Small intestine (tissue), 7 donors: ENCODE results near the gene POLDIP2. TPM values are rescaled to one million over a fixed set of nuclear protein-coding genes. Genes with fewer than 3 reads are reported as not detected.
"Not testable (repeated sequence)": the region's sequence is repeated elsewhere in the genome, so short reads cannot be mapped to it uniquely, and the experiment has no call there.

Experiments
- DNase-seq, 2 donors: peaks; one replicate each; pipeline versions ENCODE4 v3.0.0 to v3.0.0-alpha.2; 2013
- FAIRE-seq: peaks from 2 replicates; lab custom pipeline; 2012; peaks lifted over from hg19 to GRCh38; lab: Jason Lieb, UNC
- H3K27ac ChIP-seq, 3 donors: one replicate each; pipeline ENCODE4 v1.5.1; 2013; ENCODE audit warnings: low read length in 2 of 3, mild to moderate bottlenecking in 2 of 3, control low read depth in 1 of 3, inconsistent platforms in 1 of 3, low read depth in 1 of 3, moderate library complexity in 1 of 3
- H3K27me3 ChIP-seq, 3 donors: one replicate each; pipeline ENCODE4 v1.6.1; 2013; ENCODE audit warnings: low read length in 3 of 3, inconsistent platforms in 1 of 3; ENCODE audit not compliant: control insufficient read depth in 3 of 3, insufficient read depth in 3 of 3
- H3K36me3 ChIP-seq, 3 donors: one replicate each; pipeline ENCODE4 v1.6.1; 2013; ENCODE audit warnings: low read length in 3 of 3, inconsistent platforms in 1 of 3, low read depth in 1 of 3, mild to moderate bottlenecking in 1 of 3, moderate library complexity in 1 of 3; ENCODE audit not compliant: control insufficient read depth in 3 of 3, insufficient read depth in 2 of 3
- H3K4me1 ChIP-seq, 3 donors: one replicate each; pipeline ENCODE4 v1.6.1; 2013; ENCODE audit warnings: low read length in 2 of 3, inconsistent platforms in 1 of 3, low read depth in 1 of 3, mild to moderate bottlenecking in 1 of 3, moderate library complexity in 1 of 3; ENCODE audit not compliant: control insufficient read depth in 3 of 3, insufficient read depth in 2 of 3
- H3K4me3 ChIP-seq, 3 donors: one replicate each; pipeline ENCODE4 v1.5.1; 2013; ENCODE audit warnings: low read length in 3 of 3, control low read depth in 1 of 3, inconsistent platforms in 1 of 3, low read depth in 1 of 3, mild to moderate bottlenecking in 1 of 3, moderate library complexity in 1 of 3
- H3K9me3 ChIP-seq, 2 donors: one replicate each; pipeline ENCODE4 v1.6.1; 2013; ENCODE audit warnings: low read depth in 1 of 2, low read length in 1 of 2; ENCODE audit not compliant: control insufficient read depth in 2 of 2, insufficient read depth in 1 of 2
- WGBS, 3 donors: extraction: QIAGEN DNeasy Blood & Tissue Kit; methylation state at CpG; one replicate each; pipeline ENCODE4 v1.1.7; 2013; 5-methylcytosine and 5-hydroxymethylcytosine counted together
- polyA plus RNA-seq, 4 donors: library from polyadenylated mRNA; stranded (reverse) in 3 of 4; unstranded in 1 of 4; fragments of 200-250 nt in 3 of 4; fragments of 120-200 nt in 1 of 4; gene quantifications; one replicate each; pipeline versions ENCODE4 v1.2.1 to v1.2.3, GENCODE V29; 2013
- donor health status: healthy with polysubstance abuse.
- donor health status: control.
- donor health status: control.
- donor health status: Bipolar disorder and iron deficiency.
- donor health status: healthy.

The POLDIP2 gene
- polyA plus RNA-seq, 4 donors = 61.5 to 73.2 (median 68.7) TPM

- H3K9me3 ChIP-seq = no peaks in the 10 kb centered on the region
- no peak overlapping the region for H3K4me3 ChIP-seq
- H3K27ac ChIP-seq = no peak overlapping the region
- no peak for DNase-seq
- H3K4me1 ChIP-seq = peaks cover 0 to 2% (median 0%) of the 10 kb centered on the region in 3 donors
- FAIRE-seq = no peak
- H3K36me3 ChIP-seq = peaks cover 9 to 87% (median 22%) of the 10 kb centered on the region in 3 donors
- H3K27me3 ChIP-seq = no peaks in the 10 kb centered on the region
- 92 to 94% (median 92%) methylated on average over 14 of the region's 14 CpGs for WGBS, 3 donors
These were observed 15.0 kb downstream of the POLDIP2 start for GRCh38 chr17:28342313-28342712.

DNA sequence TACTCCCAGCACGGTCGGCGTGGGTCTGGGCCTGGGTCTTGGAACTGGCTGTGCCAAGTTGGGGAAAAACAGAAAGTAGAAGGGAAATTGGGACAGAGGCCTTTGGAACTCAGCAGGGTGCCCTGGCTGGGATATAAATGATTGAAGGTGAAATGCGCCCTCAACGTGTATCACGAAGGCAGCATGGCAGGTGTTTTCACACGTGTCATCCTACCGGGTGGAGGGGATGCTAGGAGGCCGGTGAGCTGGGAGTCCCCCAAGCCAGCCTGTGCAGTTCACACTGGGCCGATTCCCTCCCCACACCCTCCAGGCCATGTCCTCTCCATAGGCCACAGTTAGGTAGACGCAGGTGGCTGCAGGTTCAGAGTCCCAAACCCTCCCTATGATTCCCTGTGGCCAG is 15.8 kb downstream of the POLDIP2 start:
- 90 to 94% (median 92%) methylated on average over 11 of the region's 11 CpGs for WGBS, 3 donors
- Histone ChIP-seq H3K27ac (no peak overlapping the region), H3K9me3 (no peaks in the 10 kb centered on the region), H3K27me3 (no peaks in the 10 kb centered on the region), H3K4me1 (peaks cover 1 to 10% (median 7%) of the 10 kb centered on the region in 3 donors), H3K4me3 (no peak overlapping the region), H3K36me3 (peaks cover 6 to 80% (median 22%) of the 10 kb centered on the region in 3 donors)
- FAIRE-seq (no peak), DNase-seq (no peak)

- Histone ChIP-seq H3K9me3 (no peaks in the 10 kb centered on the region), H3K27ac (no peak overlapping the region), H3K4me3 (no peak overlapping the region), H3K27me3 (no peaks in the 10 kb centered on the region), H3K4me1 (peaks cover 4 to 10% (median 10%) of the 10 kb centered on the region in 3 donors), H3K36me3 (peaks cover 6 to 70% (median 17%) of the 10 kb centered on the region in 3 donors)
- DNase-seq (no peak), FAIRE-seq (no peak)
- whole genome bisulfite sequencing, 3 donors = 75 to 87% (median 79%) methylated on average over 6 of the region's 6 CpGs
These were observed 17.0 kb downstream of the POLDIP2 start for GRCh38 chr17:28340374-28340773.

DNA sequence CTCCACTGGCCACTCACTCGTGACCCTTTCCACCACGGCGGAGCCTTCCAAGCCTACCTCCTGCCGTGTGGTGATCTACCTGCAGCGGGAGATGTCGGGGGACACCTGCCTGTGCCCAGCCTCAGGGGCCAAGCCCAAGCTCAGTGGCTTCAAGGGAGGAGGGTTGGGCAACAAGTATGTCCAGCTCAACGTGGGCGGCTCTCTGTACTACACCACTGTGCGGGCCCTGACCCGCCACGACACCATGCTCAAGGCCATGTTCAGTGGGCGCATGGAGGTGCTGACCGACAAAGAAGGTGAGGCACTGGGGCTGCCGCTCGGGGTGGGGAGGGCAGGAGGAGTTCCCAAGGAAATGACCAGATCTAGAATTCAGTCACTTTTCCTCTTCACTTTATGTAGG is 17.9 kb downstream of the POLDIP2 start:
- WGBS, 3 donors = 93 to 97% (median 94%) methylated on average over 15 of the region's 15 CpGs
- no peaks in the 10 kb centered on the region for H3K27me3 ChIP-seq
- no peak for FAIRE-seq
- peaks cover 4 to 13% (median 10%) of the 10 kb centered on the region in 3 donors for H3K4me1 ChIP-seq
- no peak overlapping the region for H3K4me3 ChIP-seq
- peaks cover 6 to 61% (median 17%) of the 10 kb centered on the region in 3 donors for H3K36me3 ChIP-seq
- H3K27ac ChIP-seq = peak overlapping the region in 1 of 3 donors; percentile 42
- no peak for DNase-seq
- H3K9me3 ChIP-seq = no peaks in the 10 kb centered on the region

- DNase-seq, H3K4me3 ChIP-seq, H3K27me3 ChIP-seq, H3K9me3 ChIP-seq, FAIRE-seq: not testable (repeated sequence)
- peaks cover 8 to 17% (median 10%) of the 10 kb centered on the region in 3 donors for H3K4me1 ChIP-seq
- WGBS, 3 donors = 95 to 96% (median 96%) methylated on average over 8 of the region's 8 CpGs
- peaks cover 6 to 54% (median 17%) of the 10 kb centered on the region in 3 donors for H3K36me3 ChIP-seq
- peak overlapping the region in 1 of 3 donors; percentile 73 for H3K27ac ChIP-seq
These were observed 18.5 kb downstream of the POLDIP2 start for GRCh38 chr17:28338769-28339212.

DNA sequence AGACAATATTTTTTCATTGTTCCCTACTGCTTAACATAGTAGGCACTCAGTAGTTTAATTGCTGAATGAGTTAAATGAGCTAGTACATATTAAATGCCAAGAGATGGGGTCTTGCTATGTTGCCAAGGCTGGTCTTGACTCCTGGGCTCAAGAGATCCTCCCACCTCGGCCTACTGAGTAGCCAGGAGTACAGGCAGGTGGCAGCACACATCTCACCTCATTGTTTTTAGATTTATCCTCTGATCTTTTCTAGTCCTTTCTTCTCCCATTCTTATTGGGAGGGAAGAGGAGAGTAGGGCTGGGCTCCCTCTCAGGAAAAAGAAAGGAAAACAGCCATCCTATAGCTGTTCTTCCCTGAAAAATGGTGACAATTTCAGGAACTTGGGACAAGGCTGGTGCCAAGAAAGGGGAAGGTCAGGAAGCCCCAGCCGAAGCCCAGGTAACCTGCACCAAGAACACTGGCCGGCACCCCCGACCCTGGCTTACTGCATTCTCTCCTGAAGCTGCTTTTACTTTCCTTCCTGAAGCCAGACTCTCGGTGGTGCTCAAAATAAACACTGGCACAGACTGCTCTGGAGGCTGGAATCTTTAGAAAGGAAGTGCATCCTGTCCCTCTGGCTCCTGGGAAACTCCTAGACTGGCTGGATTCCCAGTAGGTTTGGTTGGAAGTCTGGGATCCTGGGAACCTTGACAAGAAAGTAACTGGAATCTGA is 19.1 kb downstream of the POLDIP2 start:
- peak overlapping the region in 1 of 3 donors; percentile 73 for H3K27ac ChIP-seq
- peaks cover 6 to 49% (median 16%) of the 10 kb centered on the region in 3 donors for H3K36me3 ChIP-seq
- DNase-seq = no peak
- H3K4me3 ChIP-seq = no peak overlapping the region
- no peaks in the 10 kb centered on the region for H3K9me3 ChIP-seq
- no peak for FAIRE-seq
- H3K27me3 ChIP-seq = no peaks in the 10 kb centered on the region
- WGBS, 3 donors = 60 to 80% (median 79%) methylated on average over 5 of the region's 5 CpGs
- peaks cover 8 to 17% (median 10%) of the 10 kb centered on the region in 3 donors for H3K4me1 ChIP-seq

GRCh38 chr17:28335959-28336871 is 21.1 kb downstream of the POLDIP2 start:
- no peaks in the 10 kb centered on the region for H3K27me3 ChIP-seq
- H3K27ac ChIP-seq = peak overlapping the region; percentile 82 to 100 (median 93)
- 4 to 6% (median 6%) methylated on average over 29 of the region's 29 CpGs for WGBS, 3 donors
- FAIRE-seq = no peak
- DNase-seq = peak; percentile 76 to 93
- no peaks in the 10 kb centered on the region for H3K9me3 ChIP-seq
- H3K36me3 ChIP-seq = peaks cover 1 to 41% (median 1%) of the 10 kb centered on the region in 3 donors
- H3K4me3 ChIP-seq = peak overlapping the region; percentile 82 to 100 (median 92)
- H3K4me1 ChIP-seq = peaks cover 8 to 17% (median 10%) of the 10 kb centered on the region in 3 donors
